Stimulated activated CD8-positive, alpha-beta memory T cell treated with anti-CD3 and anti-CD28 coated beads, Interleukin-15, amount 100 ng/mL, for 4 hours (primary cell): ENCODE measurements around the gene PRR7.

ENCODE experiments used
- DNase-seq, 2 donors: peaks; one replicate each; pipeline ENCODE4 v3.0.0-alpha.2; 2020; ENCODE audit warnings: low read depth in 2 of 2

The PRR7 gene

DNA sequence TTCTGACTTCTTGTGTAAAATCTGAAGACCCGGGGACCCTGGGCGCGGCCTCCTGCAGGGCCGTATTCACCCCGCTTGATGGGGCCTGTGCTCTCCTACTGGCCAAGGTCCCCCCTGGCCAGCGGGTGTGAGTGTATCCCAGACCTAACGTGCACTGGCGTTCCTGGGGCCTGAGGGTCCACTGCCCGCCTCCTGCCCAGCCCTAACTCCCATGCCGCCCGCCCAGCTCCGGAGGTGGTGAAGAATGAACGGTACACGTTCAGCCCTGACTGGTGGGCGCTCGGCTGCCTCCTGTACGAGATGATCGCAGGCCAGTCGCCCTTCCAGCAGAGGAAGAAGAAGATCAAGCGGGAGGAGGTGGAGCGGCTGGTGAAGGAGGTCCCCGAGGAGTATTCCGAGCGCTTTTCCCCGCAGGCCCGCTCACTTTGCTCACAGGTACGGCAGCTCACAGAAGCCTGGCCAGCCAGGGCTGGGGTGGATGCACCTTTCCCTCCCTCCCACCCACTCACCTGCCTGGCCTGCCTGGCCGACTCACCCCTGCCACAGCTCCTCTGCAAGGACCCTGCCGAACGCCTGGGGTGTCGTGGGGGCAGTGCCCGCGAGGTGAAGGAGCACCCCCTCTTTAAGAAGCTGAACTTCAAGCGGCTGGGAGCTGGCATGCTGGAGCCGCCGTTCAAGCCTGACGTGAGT is 10.6 kb upstream of the PRR7 start:
- DNase-seq: no peak

DNA sequence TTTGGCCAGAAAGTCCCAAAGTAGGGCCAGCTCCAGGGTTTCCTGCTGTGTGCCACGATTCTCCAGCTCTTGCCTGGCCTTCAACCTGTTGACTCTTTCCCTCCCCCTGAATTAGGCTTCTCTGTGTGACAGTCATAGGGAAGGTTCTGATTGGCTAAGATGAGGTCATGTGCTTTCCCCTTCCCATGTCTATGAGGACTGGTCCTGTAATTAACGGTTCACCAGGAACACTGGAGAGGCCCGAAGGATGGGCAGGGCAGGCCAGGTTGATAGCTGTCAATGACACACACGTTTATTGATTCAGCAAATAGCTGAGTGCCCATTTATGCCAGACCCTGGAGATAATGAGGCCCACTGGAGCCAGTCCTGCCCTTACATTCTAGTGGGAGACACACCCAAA is 9.0 kb upstream of the PRR7 start:
- no peak for DNase-seq

DNA sequence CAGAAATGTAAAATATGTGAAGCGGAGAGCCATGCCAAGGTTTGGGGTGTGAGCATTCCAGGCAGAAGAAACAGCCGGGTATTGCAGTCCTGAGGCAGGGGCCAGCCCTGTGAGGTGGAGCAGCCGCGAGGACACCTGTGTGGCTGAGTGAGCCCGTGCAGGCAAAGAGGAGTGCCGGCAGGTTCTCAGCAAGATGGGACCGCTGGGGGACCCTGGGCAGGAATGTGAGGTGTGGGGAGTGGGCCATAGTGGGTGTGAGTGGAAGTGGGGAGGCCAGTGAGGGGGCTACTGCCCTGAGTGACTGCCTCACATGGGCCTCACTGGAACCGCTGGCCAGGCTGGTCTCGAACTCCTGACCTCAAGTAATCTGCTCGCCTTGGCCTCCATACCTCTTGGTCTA is 8.1 kb upstream of the PRR7 start:
- DNase-seq: no peak

DNA sequence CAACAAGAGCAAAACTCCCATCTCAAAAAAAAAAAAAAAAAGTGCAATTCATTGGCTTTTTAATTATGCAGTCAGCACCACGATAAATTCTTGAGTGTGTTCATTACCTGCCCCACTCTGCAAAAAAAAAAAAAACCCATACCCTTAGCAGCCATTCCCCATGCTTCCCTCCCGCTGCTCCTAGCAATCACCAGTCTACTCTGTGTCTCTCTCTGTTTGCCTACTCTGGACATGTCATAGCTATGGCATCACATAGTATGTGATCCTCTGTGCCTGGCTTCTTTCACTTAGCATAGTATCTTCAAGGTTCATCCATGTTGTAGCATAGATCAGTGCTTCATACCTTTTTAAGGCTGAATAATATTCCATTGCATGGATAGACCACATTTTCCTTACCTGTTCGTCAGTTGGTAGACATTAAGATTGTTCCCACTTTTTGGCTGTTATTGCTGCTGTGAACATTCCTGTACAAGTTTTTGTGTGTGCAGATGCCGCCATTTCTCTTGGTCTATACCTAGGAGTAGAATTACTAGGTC is 7.0 kb upstream of the PRR7 start:
- no peak for DNase-seq

DNA sequence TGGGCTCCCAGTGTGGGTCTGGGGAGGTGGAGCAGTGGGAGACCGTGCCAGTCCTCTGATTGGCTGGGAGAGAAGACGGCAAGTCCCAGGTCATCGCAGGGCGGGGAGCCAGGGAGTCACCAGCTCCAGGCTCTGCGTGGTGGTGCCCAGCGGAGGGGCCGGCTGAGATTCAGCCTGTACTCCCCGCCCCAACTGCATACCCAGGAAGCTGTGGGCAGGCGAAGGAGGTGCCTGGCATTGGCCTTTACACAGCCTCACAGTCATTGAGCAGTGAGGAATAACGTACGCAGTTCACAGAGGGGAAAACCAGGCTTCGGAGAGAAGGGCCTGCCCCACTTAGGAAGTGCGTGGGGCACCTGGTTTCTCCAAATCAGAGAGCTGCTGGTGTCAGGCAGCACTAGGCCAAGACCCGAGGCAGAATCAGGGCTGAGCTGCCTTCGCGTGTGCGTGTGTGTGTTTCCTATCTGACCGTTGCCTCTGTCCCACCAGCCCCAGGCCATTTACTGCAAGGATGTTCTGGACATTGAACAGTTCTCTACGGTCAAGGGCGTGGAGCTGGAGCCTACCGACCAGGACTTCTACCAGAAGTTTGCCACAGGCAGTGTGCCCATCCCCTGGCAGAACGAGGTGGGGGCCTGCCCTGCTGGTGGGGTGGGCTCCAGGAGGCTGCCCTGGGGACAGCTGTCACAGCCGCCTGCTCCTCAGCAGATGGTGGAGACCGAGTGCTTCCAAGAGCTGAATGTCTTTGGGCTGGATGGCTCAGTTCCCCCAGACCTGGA is 6.2 kb upstream of the PRR7 start:
- DNase-seq: no peak

- no peak for DNase-seq
These were observed 5.4 kb upstream of the PRR7 start for GRCh38 chr5:177440990-177441780.

GRCh38 chr5:177442066-177442826 is 4.4 kb upstream of the PRR7 start:
- DNase-seq: no peak

DNA sequence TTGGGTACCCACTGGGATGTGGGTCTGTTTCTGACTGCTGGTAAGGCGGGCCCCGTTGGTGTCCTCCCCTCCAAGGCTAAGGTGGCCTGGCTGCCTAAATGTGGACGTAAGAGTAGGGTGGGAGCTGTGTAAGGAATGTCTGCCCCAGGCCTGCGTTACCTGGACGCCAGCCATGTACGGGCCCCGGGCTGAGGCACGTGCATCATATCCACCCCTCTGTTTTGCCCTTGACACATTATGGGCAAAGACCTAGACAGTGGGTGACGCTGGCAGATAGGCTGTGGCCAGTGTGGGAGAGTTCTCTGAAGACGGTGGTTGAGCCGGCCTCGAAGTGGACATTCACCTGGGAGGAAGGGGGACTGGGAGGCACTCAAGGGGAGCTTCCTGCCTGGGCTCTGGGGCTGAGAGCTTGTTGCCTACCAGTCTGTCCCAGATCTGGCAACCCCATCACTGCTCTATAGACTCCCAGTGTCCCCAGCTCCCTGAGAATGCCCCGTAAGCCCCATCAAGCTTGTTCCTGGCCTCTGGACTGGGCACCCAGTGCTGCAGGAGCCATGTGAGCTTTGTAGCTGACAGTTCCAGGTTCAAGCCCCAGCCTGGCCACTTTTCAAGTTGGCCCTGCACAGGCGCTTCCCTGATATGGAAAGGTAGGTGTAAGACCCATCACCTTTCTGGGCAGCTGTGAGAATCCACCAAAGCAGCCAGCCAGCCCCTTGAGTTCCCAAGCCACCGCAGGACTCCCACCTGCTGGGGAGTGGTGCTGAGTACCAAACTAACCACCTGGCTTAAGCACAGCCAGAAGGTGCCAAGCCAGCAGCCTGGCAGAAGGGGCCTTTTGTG is 3.2 kb upstream of the PRR7 start:
- no peak for DNase-seq

DNA sequence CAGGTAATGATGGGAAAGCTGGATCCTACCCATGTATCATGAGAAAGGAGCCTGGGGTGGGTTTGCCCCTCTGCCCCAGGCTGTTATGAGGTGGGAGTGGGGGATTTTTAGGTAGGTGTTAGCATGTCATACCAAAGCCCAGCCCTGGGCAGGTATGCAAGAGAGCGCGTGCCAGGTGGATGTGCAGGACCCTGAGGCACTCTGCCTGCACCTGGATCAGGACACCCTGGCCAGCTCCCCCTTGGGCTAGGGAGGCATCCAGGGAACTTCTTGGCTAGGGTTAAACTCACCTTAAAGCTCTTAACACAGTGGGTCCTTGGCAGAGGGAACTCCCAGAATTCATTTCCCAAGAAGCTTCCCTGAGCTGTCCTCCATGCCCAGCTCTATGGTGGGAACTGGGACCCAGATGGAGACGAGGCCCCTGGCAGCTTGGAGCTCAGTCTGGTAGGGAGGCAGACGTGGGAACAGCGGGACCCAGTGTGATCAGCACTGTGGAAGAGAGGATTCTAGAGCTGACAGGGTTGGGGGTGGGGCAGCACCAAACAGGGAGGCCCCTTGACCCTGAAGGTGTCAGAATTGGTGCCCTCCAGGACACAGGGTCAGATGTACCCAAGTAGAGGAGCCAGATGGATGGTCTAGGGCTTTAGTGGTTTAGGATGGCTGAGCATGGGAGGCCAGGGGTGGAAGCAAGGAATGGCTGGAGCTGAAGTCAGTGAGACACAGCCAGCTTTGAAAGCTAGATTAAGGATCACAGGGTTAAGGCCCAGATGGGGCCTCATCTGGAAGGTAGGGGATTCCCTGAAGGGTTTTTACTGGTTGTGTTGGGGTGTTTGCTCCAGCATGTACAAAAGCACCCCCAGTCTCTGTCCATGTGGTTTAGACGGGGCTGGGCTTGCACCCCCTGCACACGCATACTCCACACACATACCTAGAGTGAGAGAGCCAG is 2.2 kb upstream of the PRR7 start:
- DNase-seq: no peak

DNA sequence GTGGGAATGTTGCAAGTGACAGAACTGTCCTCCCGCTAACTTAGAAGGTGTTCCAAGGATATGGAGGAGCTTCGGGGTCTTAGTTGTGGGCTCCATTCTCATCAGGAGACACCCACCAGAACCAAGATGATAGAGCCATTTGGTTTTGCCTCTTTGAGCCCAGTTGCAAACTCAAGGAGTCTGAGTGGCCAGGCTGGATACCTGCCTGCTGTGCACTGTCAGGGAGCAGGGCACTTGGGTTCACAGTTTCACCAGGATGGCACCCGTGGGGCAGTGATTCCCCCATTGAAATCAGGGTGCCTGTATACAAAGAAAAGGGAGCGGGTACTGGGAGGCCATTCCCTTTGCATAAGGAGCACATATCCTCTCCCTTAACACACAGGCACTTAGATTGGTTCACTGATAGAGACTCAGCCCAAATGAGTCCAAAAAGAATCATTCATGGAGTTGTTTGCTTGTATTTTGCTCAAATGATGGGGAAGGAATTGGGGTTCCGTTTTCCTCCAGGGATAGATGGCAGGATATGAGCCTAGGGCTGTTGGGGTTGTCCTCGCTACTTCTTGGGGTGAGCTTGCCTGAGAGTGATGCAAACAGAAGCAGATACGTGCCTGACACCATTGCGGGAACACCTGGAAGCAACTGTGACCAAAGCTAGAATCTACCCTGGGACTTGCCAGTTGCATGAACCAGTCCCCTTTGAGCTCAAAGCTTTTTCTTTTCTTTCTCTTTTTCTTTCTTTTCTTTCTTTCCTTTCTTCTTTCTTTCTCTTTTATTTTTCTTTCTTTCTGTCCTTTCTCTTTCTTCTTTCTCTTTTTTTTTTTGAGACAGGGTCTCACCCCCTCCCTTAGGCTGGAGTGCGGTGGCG is 1.3 kb upstream of the PRR7 start:
- DNase-seq: no peak

DNA sequence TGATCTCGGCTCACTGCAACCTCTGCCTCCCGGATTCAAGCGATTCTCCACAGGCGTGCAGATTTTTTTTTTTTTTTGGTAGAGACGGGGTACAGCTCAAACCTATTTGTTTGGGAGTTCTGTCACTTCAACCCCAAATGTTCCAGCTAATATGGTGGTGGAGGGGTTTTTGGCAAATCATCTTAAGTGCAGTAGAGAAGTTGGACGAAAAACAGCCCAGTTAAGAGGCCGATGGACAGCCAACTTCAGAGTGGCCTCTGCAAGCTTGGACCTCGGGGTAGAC is 756 bp upstream of the PRR7 start:
- no peak for DNase-seq

- DNase-seq: peak in 1 of 2 donors; percentile 53
These were observed 524 bp downstream of the PRR7 start for GRCh38 chr5:177447066-177447610.

DNA sequence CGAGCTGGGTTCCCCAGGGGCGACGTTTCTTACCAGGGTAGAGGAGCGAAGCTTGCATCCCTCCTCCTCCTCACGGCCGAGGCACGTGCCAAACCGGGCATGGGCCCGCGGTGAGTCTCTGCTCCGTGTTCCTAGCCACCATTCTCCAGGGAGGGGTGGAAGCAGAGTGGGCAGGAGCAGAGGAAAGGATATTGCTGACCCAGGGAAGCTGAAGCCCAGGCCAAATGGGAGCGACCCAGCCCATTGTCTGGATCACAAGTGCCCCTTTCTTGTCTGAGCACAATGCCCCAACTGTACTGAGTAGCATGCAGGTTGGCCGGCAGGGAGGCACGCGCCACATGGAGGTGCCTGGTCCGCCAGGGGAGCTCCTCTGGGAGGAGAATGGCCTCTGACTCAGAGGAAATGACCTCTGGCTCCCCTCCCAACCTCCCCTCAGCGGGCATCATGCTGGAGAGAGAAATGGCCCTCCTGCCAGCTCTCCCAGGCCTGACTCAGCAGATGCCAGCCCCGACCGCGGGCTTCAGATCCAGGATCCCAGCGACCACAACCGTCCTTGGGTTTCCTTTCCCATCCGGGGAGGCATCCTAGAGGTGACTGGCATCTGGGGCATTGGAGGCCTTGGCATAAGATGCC is 1.1 kb downstream of the PRR7 start:
- no peak for DNase-seq

DNA sequence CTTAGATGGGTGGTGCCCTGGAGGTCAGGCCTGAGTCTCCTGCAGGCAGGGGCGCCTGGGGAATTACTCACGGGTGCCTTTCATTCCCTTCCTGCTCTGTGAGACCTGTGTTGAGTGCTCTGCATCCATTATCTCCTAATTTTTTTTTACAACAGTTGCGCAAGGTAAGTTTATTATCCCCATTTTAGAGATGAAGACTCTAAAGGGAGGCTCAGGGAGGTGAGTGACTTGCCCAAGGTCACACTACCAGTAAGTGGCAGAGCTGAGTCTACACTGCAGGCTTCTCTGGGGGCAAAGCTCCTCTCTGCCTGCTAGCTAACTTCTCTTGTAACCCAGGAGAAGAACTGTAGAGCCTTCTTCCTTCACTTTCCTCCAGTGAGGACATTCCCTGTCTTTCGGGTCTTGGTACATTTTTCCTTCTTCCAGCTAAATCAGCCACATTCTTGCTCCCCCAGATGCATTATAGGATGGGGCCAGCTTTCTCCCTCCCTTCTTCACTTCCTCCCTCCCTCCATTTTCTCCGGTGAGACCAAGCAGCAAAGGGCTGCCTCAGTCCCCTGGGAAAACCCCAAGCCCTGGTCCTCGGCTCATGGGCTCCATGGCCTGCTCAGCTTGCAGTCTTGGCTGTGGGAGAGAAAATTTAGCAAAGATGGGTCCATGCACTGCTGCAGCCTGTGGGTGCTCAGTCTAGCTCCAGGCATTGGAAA is 1.8 kb downstream of the PRR7 start:
- DNase-seq: no peak

- DNase-seq: no peak
These were observed 2.8 kb downstream of the PRR7 start for GRCh38 chr5:177449140-177450061.

DNA sequence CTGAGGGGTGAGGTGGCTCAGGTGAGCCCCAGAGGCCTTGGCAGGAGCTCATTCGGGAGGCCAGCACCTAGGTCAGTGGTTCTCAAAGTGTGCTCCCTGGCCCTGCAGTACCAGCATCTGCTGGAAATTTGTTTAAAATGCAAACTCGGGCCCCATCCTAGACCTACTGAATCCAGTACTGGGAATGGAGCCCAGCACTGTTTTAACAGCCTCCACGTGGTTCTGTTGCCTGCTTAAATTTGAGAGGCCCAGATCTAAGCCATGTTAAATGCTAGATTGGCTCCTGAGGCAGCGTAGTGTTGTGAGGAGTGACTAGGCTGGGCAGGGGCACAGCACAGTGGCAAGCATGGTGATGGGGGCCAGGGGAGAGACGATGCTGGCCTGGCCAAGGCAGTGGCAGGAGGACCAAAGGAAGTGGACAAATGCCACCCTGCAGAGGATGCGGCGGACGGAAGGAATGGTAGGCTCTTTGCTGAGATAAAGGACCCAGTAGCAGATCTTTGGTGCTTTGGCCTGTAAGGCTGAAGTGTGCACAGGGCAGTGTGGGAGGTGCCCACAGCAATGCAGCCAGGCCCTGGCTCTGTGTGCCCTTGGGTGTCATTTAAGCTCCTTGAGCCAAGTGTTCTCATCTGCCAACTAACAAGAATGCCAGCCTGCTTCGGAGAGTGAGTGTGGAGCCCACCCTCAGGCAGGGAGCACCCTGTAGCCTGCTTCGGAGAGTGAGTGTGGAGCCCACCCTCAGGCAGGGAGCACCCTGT is 4.2 kb downstream of the PRR7 start:
- no peak for DNase-seq
